B cell (primary cell): ENCODE results near the gene MEGF11.

ENCODE experiments used
- CTCF ChIP-seq: fragments of 200-600 bp; IDR thresholded peaks from one replicate; pipeline ENCODE4 v1.8.0; 2022; ENCODE audit warnings: antibody characterized with exemption, mild to moderate bottlenecking
- EZH2 ChIP-seq: IDR thresholded peaks from 2 replicates; pipeline ENCODE4 v1.6.1; 2012; ENCODE audit warnings: borderline replicate concordance, low read depth, mild to moderate bottlenecking, moderate library complexity, low read length; ENCODE audit not compliant: insufficient read depth, poor library complexity, severe bottlenecking

- TF ChIP-seq CTCF (no peak), EZH2 (no peak)
These were observed 2.3 kb downstream of the MEGF11 start for GRCh38 chr15:66251065-66251789.
